H1 (cell line): Measurements from ENCODE around the gene SLCO4A1. TPM values are rescaled to one million over a fixed set of nuclear protein-coding genes. Genes with fewer than 3 reads are reported as not detected.
A peak's percentile ranks its signal among the peaks of the same experiment; 100 is the strongest.

Experiments used
- CTCF ChIA-PET: fragments of 300-600 bp; sonication (Branson Sonifier 250); formaldehyde crosslinking; loops from one replicate; lab custom pipeline; 2021; ENCODE audit not compliant: partially characterized antibody; lab: Charles Lee
- POLR2A ChIA-PET: fragments of 300-600 bp; sonication (Branson Sonifier 250); formaldehyde crosslinking; loops from one replicate; lab custom pipeline; 2021; ENCODE audit warnings: inconsistent platforms; ENCODE audit not compliant: partially characterized antibody; lab: Charles Lee
- DNase-seq, 2 experiments: peaks; one replicate each; pipeline versions ENCODE4 v3.0.0 to v3.0.0-alpha.2; 2010 to 2022; ENCODE audit warnings: low spot score in 2 of 2, low read depth in 1 of 2, mixed read lengths in 1 of 2
- FAIRE-seq: peaks from 2 replicates; lab custom pipeline; 2011; peaks lifted over from hg19 to GRCh38; lab: Jason Lieb, UNC
- H2AFZ ChIP-seq: 2 replicates; pipeline ENCODE4 v1.8.1; 2012; ENCODE audit warnings: low read length, inconsistent platforms
- H2AK5ac ChIP-seq: 2 replicates; pipeline ENCODE4 v1.6.1; 2013; ENCODE audit warnings: low read depth, low read length
- H2BK120ac ChIP-seq: replicated peaks from 2 replicates; pipeline ENCODE3; 2013; ENCODE audit warnings: low read depth, low read length, inconsistent platforms
- H2BK12ac ChIP-seq: 2 replicates; pipeline ENCODE4 v1.6.1; 2013; ENCODE audit warnings: low read depth, low read length
- H2BK15ac ChIP-seq: 2 replicates; pipeline ENCODE4 v1.6.1; 2013; ENCODE audit warnings: low read length
- H2BK20ac ChIP-seq: 2 replicates; pipeline ENCODE4 v1.6.1; 2013; ENCODE audit warnings: low read length
- H2BK5ac ChIP-seq: 2 replicates; pipeline ENCODE4 v1.6.1; 2013; ENCODE audit warnings: low read depth, low read length
- H3K14ac ChIP-seq: 2 replicates; pipeline ENCODE4 v1.6.1; 2013; ENCODE audit warnings: inconsistent platforms; ENCODE audit not compliant: insufficient read length
- H3K18ac ChIP-seq: 2 replicates; pipeline ENCODE4 v1.6.1; 2013; ENCODE audit warnings: low read length; ENCODE audit errors: extremely low read depth
- H3K23ac ChIP-seq: 2 replicates; pipeline ENCODE4 v1.6.1; 2013; ENCODE audit warnings: inconsistent platforms; ENCODE audit not compliant: insufficient read length
- H3K23me2 ChIP-seq: 2 replicates; pipeline ENCODE4 v1.6.1; 2013; ENCODE audit warnings: low read depth, low read length
- H3K27ac ChIP-seq: 2 replicates; pipeline ENCODE4 v1.6.1; 2011; ENCODE audit warnings: low read depth, low read length, inconsistent platforms
- H3K27me3 ChIP-seq, 4 experiments: replicated peaks in 1 of 4; 1 replicate in 1 of 4; 2 replicates in 3 of 4; pipeline versions ENCODE4 v1.6.1 to v1.8.1; 2011 to 2013; ENCODE audit warnings: low read length in 3 of 4, mild to moderate bottlenecking in 3 of 4, inconsistent platforms in 2 of 4, mixed read lengths in 2 of 4, moderate library complexity in 1 of 4; ENCODE audit not compliant: control insufficient read depth in 3 of 4, insufficient read depth in 3 of 4; ENCODE audit errors: extremely low read depth in 1 of 4
- H3K36me3 ChIP-seq, 4 experiments: 2 replicates each; pipeline versions ENCODE4 v1.6.1 to v1.8.1; 2011 to 2013; ENCODE audit warnings: mild to moderate bottlenecking in 4 of 4, low read length in 3 of 4, moderate library complexity in 2 of 4, control low read depth in 1 of 4, inconsistent platforms in 1 of 4; ENCODE audit not compliant: insufficient read depth in 4 of 4, control insufficient read depth in 2 of 4
- H3K4ac ChIP-seq: replicated peaks from 2 replicates; pipeline ENCODE3; 2013; ENCODE audit warnings: low read length, low read depth, mixed read lengths, inconsistent platforms; ENCODE audit not compliant: insufficient read length
- H3K4me1 ChIP-seq, 4 experiments: replicated peaks in 1 of 4; 1 replicate in 1 of 4; 2 replicates in 3 of 4; pipeline versions ENCODE4 v1.6.1 to v1.8.1; 2011 to 2013; ENCODE audit warnings: low read length in 3 of 4, inconsistent platforms in 2 of 4, mixed read lengths in 1 of 4; ENCODE audit not compliant: insufficient read depth in 4 of 4, control insufficient read depth in 3 of 4
- H3K4me2 ChIP-seq, 2 experiments: 2 replicates each; pipeline versions ENCODE4 v1.6.1 to v1.8.1; 2011 to 2013; ENCODE audit warnings: low read depth in 2 of 2, low read length in 2 of 2, control low read depth in 1 of 2, inconsistent platforms in 1 of 2, mild to moderate bottlenecking in 1 of 2; ENCODE audit not compliant: insufficient read depth in 1 of 2
- H3K4me3 ChIP-seq, 4 experiments: fragments of 200-600, 300-600 bp in 1 of 4; sonication (generic), shearing (Covaris generic), sonication (Bioruptor Twin) in 1 of 4; 2 replicates each; pipeline versions ENCODE4 v1.5.1 to v1.8.1; 2011 to 2016; ENCODE audit warnings: low read length in 4 of 4, low read depth in 3 of 4, control low read depth in 2 of 4, inconsistent platforms in 2 of 4, mild to moderate bottlenecking in 2 of 4, mixed read lengths in 1 of 4, moderate library complexity in 1 of 4; ENCODE audit not compliant: insufficient read depth in 2 of 4; ENCODE audit errors: extremely low read depth in 1 of 4
- H3K56ac ChIP-seq: replicated peaks from 2 replicates; pipeline ENCODE3; 2013; ENCODE audit warnings: low read depth, mild to moderate bottlenecking, mixed read lengths, low read length, inconsistent platforms; ENCODE audit not compliant: insufficient read length
- H3K79me1 ChIP-seq: 2 replicates; pipeline ENCODE4 v1.6.1; 2013; ENCODE audit warnings: low read depth, low read length, control low read depth
- H3K79me2 ChIP-seq, 2 experiments: 2 replicates each; pipeline versions ENCODE4 v1.6.1 to v1.8.1; 2012 to 2013; ENCODE audit warnings: low read length in 2 of 2, mild to moderate bottlenecking in 2 of 2, inconsistent platforms in 1 of 2; ENCODE audit not compliant: insufficient read depth in 2 of 2, control insufficient read depth in 1 of 2
- H3K9ac ChIP-seq, 4 experiments: replicated peaks in 1 of 4; 1 replicate in 1 of 4; 2 replicates in 3 of 4; pipeline versions ENCODE4 v1.6.1 to v1.8.1; 2011 to 2013; ENCODE audit warnings: low read depth in 3 of 4, low read length in 3 of 4, control low read depth in 2 of 4, mild to moderate bottlenecking in 2 of 4, moderate library complexity in 2 of 4, inconsistent platforms in 1 of 4; ENCODE audit errors: extremely low read depth in 1 of 4
- H3K9me3 ChIP-seq, 2 experiments: 2 replicates each; pipeline versions ENCODE4 v1.6.1 to v1.8.1; 2012 to 2013; ENCODE audit warnings: mild to moderate bottlenecking in 2 of 2, moderate library complexity in 2 of 2, control low read depth in 1 of 2, inconsistent platforms in 1 of 2, low read depth in 1 of 2, low read length in 1 of 2, mixed read lengths in 1 of 2; ENCODE audit not compliant: insufficient read depth in 2 of 2
- H4K20me1 ChIP-seq, 2 experiments: replicated peaks in 1 of 2; 2 replicates each; pipeline versions ENCODE3 to v1.8.1; 2011 to 2013; ENCODE audit warnings: inconsistent platforms in 2 of 2, low read length in 2 of 2, mild to moderate bottlenecking in 1 of 2; ENCODE audit not compliant: insufficient read depth in 2 of 2, control insufficient read depth in 1 of 2
- H4K5ac ChIP-seq: 2 replicates; pipeline ENCODE4 v1.6.1; 2013; ENCODE audit warnings: low read length, low read depth, mixed read lengths, inconsistent platforms; ENCODE audit not compliant: insufficient read length
- H4K8ac ChIP-seq: 2 replicates; pipeline ENCODE4 v1.8.0; 2013; ENCODE audit warnings: mild to moderate bottlenecking, moderate library complexity, low read length, inconsistent platforms; ENCODE audit not compliant: insufficient read depth; ENCODE audit errors: extremely low read depth
- H4K91ac ChIP-seq: replicated peaks from 2 replicates; pipeline ENCODE3; 2013; ENCODE audit warnings: low read length, mixed read lengths, inconsistent platforms; ENCODE audit not compliant: insufficient read length
- CBX8 ChIP-seq: fragments of 300-800, 300-1000 bp; sonication (generic); IDR thresholded peaks from 2 replicates; pipeline ENCODE4 v1.7.1; 2016; ENCODE audit warnings: low read depth, low read length, borderline replicate concordance
- CTBP2 ChIP-seq: IDR thresholded peaks from 2 replicates; pipeline ENCODE4 v1.7.0; 2011; ENCODE audit warnings: borderline replicate concordance, mild to moderate bottlenecking, moderate library complexity, mixed read lengths, low read length; ENCODE audit not compliant: insufficient read depth, insufficient read length
- FOSL1 ChIP-seq: IDR thresholded peaks from 2 replicates; pipeline ENCODE4 v1.6.1; 2011; ENCODE audit warnings: mild to moderate bottlenecking, low read depth, low read length, moderate library complexity; ENCODE audit not compliant: insufficient read depth
- HDAC6 ChIP-seq: IDR thresholded peaks from one replicate; pipeline ENCODE4 v1.7.1; 2012; ENCODE audit warnings: low read depth, mild to moderate bottlenecking, inconsistent platforms, low read length, moderate library complexity
- KDM5A ChIP-seq: fragments of 200-600 bp; IDR thresholded peaks from 2 replicates; pipeline ENCODE4 v1.7.1; 2012; ENCODE audit warnings: mild to moderate bottlenecking, low read length, inconsistent platforms, mixed read lengths
- SIN3A ChIP-seq, 2 experiments: IDR thresholded peaks in 1 of 2; conservative IDR thresholded peaks in 1 of 2; 2 replicates each; pipeline ENCODE4 v1.6.1; 2011 to 2012; ENCODE audit warnings: low read length in 2 of 2, improper control_type of control experiment in 1 of 2, low read depth in 1 of 2, mild to moderate bottlenecking in 1 of 2
- SIRT6 ChIP-seq: IDR thresholded peaks from one replicate; pipeline ENCODE4 v1.7.1; 2012; ENCODE audit warnings: low read length, inconsistent platforms
- ZNF274 ChIP-seq: IDR thresholded peaks from 2 replicates; pipeline ENCODE4 v1.7.0; 2012; ENCODE audit warnings: low read length, borderline replicate concordance; ENCODE audit errors: extremely low read depth
- WGBS, 2 experiments: shearing (Covaris generic) in 1 of 2; methylation state at CpG; one replicate each; pipeline versions ENCODE4 v1.1.6 to v1.1.7; 2013 to 2015; ENCODE audit warnings: low lambda C conversion rate in 2 of 2, mixed read lengths in 2 of 2, inconsistent platforms in 1 of 2, low coverage in 1 of 2, missing lambda C conversion rate in 1 of 2; ENCODE audit not compliant: insufficient replicate concordance in 2 of 2, insufficient coverage in 1 of 2, insufficient read length in 1 of 2; ENCODE audit errors: extremely low coverage in 1 of 2, missing lambda C conversion rate in 1 of 2; 5-methylcytosine and 5-hydroxymethylcytosine counted together
- polyA plus RNA-seq, 7 experiments: library from polyadenylated mRNA; depleted of rRNA in 3 of 7; stranded (reverse) in 5 of 7; unstranded in 2 of 7; fragments of >200 nt in 5 of 7; fragments of 200-250 nt in 2 of 7; gene quantifications; 1 replicate in 5 of 7; 2 replicates in 1 of 7; 4 replicates in 1 of 7; pipeline versions ENCODE4 v1.2.1 to v1.2.3, GENCODE V29; 2011 to 2013; ENCODE audit warnings: missing spikeins in 2 of 7, mixed read lengths in 2 of 7
- total RNA-seq: library from RNA; stranded (reverse); fragmentation: NEBNext Ultra II Directional; extraction: Animal tissue kit (Norgen Biotek cat#: 25700); gene quantifications from 2 replicates; pipeline ENCODE4 v1.2.1, GENCODE V29; 2021

The SLCO4A1 gene
- total and polyA plus RNA-seq, 2 of the 8 experiments (the other 6 are each of a cell fraction or from before 2014, with no cell fraction given): 10.5 to 18.5 TPM

- Histone ChIP-seq H3K4me2 (no peak overlapping the region), H4K91ac (no peak overlapping the region), H2AFZ (no peak overlapping the region), H3K14ac (no peak overlapping the region), H3K9ac (no peak overlapping the region), H3K36me3 (no peaks in the 10 kb centered on the region), H3K79me1 (no peaks in the 10 kb centered on the region), H2AK5ac (no peak overlapping the region), H4K8ac (no peak overlapping the region), H3K4me1 (peaks cover 0 to 12% (median 6%) of the 10 kb centered on the region in 4 experiments; a peak in 6 of 7 replicates), H3K79me2 (no peaks in the 10 kb centered on the region), H2BK12ac (no peak overlapping the region; the same call in 1 of the 2 replicates), H3K23me2 (peaks cover 3% of the 10 kb centered on the region; the same call in 1 of the 2 replicates), H2BK5ac (no peak overlapping the region), H3K23ac (no peak overlapping the region), H3K18ac (no peak overlapping the region), H3K27me3 (no peaks in the 10 kb centered on the region), H2BK120ac (no peak overlapping the region), H3K4ac (no peak overlapping the region), H3K56ac (no peak overlapping the region), H2BK20ac (0 out of 2 replicates have a peak overlapping the region, but pooled peaks have one; percentile 72), H4K5ac (no peak overlapping the region), H4K20me1 (peaks cover 0 to 2% of the 10 kb centered on the region in 2 experiments), H3K9me3 (no peaks in the 10 kb centered on the region; a peak in 1 of 4 replicates), H3K27ac (no peak overlapping the region), H2BK15ac (no peak overlapping the region), H3K4me3 (no peak overlapping the region)
- DNase-seq (no peak), FAIRE-seq (no peak)
- POLR2A ChIA-PET: no interaction called here
- 87% methylated on average over 36 of the region's 36 CpGs; no CpG with 5 or more reads in 1 of the 2 experiments for WGBS, 2 experiments
- CTCF ChIA-PET: interaction anchor here (0.7 to 2.2 kb wide), 4 partner anchors 9 to 115 kb away, joined by 3 to 7 read pairs (median 4); no protein-coding TSS in a partner anchor
- TF ChIP-seq CTBP2 (no peak), HDAC6 (no peak), ZNF274 (no peak), FOSL1 (no peak), CBX8 (no peak), SIN3A (conservative IDR thresholded peaks at IDR 0.05 in 1 of 2, IDR thresholded peaks at IDR 0.05 in 1 of 2; ENCODE audit: low read depth in 1 of 2, low read length in 2 of 2) (no peak), SIRT6 (no peak), KDM5A (no peak)
These were observed 28.0 kb upstream of the SLCO4A1 start for GRCh38 chr20:62614085-62614960.
